Gastrocnemius medialis (tissue), 4 donors: ENCODE data around the gene NRG3. TPM values are rescaled to one million over a fixed set of nuclear protein-coding genes. Genes with fewer than 3 reads are reported as not detected.

ENCODE experiments used
- ATAC-seq, 2 donors: fragments of 150-250 bp; one replicate each; pipeline ENCODE4 v1.9.1; 2016
- DNase-seq, 2 donors: peaks; one replicate each; pipeline ENCODE4 v3.0.0-alpha.2; 2019
- H3K27ac ChIP-seq, 4 donors: fragments of 200-600 bp; sonication (generic); 1 replicate in 1 of 4; 2 replicates in 3 of 4; pipeline ENCODE4 v1.5.1; 2016 to 2018; ENCODE audit warnings: mild to moderate bottlenecking in 2 of 4, moderate library complexity in 1 of 4
- H3K27me3 ChIP-seq, 3 donors: fragments of 200-600 bp; sonication (generic) in 2 of 3; 1 replicate in 1 of 3; 2 replicates in 2 of 3; pipeline versions ENCODE4 v1.5.1 to v1.6.0; 2016 to 2019; ENCODE audit warnings: mild to moderate bottlenecking in 1 of 3, moderate library complexity in 1 of 3
- H3K36me3 ChIP-seq, 2 donors: fragments of 200-600 bp; sonication (generic) in 1 of 2; one replicate each; pipeline ENCODE4 v1.5.1; 2017 to 2018
- H3K4me1 ChIP-seq, 2 donors: fragments of 200-600 bp; sonication (generic) in 1 of 2; one replicate each; pipeline ENCODE4 v1.5.1; 2016 to 2017; ENCODE audit warnings: mild to moderate bottlenecking in 2 of 2
- H3K4me3 ChIP-seq, 4 donors: fragments of 200-600 bp; sonication (generic) in 3 of 4; 1 replicate in 1 of 4; 2 replicates in 3 of 4; pipeline ENCODE4 v1.5.1; 2016 to 2019; ENCODE audit warnings: mild to moderate bottlenecking in 2 of 4
- H3K9me3 ChIP-seq, 3 donors: fragments of 200-600 bp; sonication (generic) in 2 of 3; 1 replicate in 1 of 3; 2 replicates in 2 of 3; pipeline ENCODE4 v1.5.1; 2016 to 2019
- CTCF ChIP-seq, 5 experiments: fragments of 450-650 bp in 3 of 5; fragments of 200-600 bp in 2 of 5; sonication (generic) in 2 of 5; IDR thresholded peaks in 4 of 5; conservative IDR thresholded peaks in 1 of 5; 1 replicate in 4 of 5; 2 replicates in 1 of 5; pipeline ENCODE4 v1.5.1; 2016 to 2019; ENCODE audit warnings: antibody characterized with exemption in 5 of 5, mild to moderate bottlenecking in 3 of 5, moderate library complexity in 3 of 5
- POLR2A ChIP-seq, 2 donors: fragments of 450-650 bp; IDR thresholded peaks; one replicate each; pipeline ENCODE4 v1.6.1; 2017; ENCODE audit warnings: antibody characterized with exemption in 2 of 2, mild to moderate bottlenecking in 2 of 2, moderate library complexity in 2 of 2
- in situ Hi-C, 4 donors: fragments of 200-750 bp; cut with MboI; loops; one replicate each; pipeline versions ENCODE4 v1.15.0 to v1.8.0; 2017; ENCODE audit warnings: low sequenced_read_pairs in 4 of 4
- intact Hi-C: fragments of 100-400 bp; cut with DNase I; formaldehyde crosslinking; loops from one replicate; pipeline ENCODE4 v1.15.1; 2023; ENCODE audit warnings: low total_unique reads
- total RNA-seq, 4 donors: library from RNA; depleted of rRNA; stranded (reverse); fragments of >200 nt; gene quantifications; one replicate each; pipeline versions ENCODE4 v1.1.0 to v1.2.3, GENCODE V29; 2016

The NRG3 gene
- total RNA-seq, 4 donors from 2014 or later = not detected

GRCh38 chr10:82160307-82160706 lies 285.3 kb downstream of the NRG3 start:
- ATAC-seq = no peak

GRCh38 chr10:82161264-82161663 lies 286.3 kb downstream of the NRG3 start:
- no peak for DNase-seq
- in situ Hi-C loops = no loop called here
- intact Hi-C loops = no loop called here

More at GRCh38 chr10:82160307-82160706, 285.3 kb downstream of the NRG3 start:
- no peaks in the 10 kb centered on the region for H3K27me3 ChIP-seq
- peaks cover 0 to under 1% (median 0%) of the 10 kb centered on the region in 3 donors for H3K9me3 ChIP-seq
- TF ChIP-seq POLR2A (IDR thresholded peaks at IDR 0.05) = no peak
- TF ChIP-seq CTCF (IDR thresholded peaks at IDR 0.05 in 4 of 5, conservative IDR thresholded peaks at IDR 0.05 in 1 of 5) = no peak
- H3K27ac ChIP-seq = no peak overlapping the region
- intact Hi-C loops = no loop called here
- H3K4me1 ChIP-seq = no peaks in the 10 kb centered on the region
- in situ Hi-C loops = no loop called here
- H3K4me3 ChIP-seq = no peak overlapping the region
- DNase-seq = no peak
- H3K36me3 ChIP-seq = no peaks in the 10 kb centered on the region

GRCh38 chr10:82162549-82163195 lies 287.7 kb downstream of the NRG3 start:
- ATAC-seq = no peak
- no peak overlapping the region for H3K27ac ChIP-seq
- no peak overlapping the region for H3K4me3 ChIP-seq
- H3K4me1 ChIP-seq = no peaks in the 10 kb centered on the region
- H3K9me3 ChIP-seq = no peaks in the 10 kb centered on the region
- in situ Hi-C loops (no loop called here), intact Hi-C loops (no loop called here)
- no peak for DNase-seq
- TF ChIP-seq CTCF (IDR thresholded peaks at IDR 0.05 in 4 of 5, conservative IDR thresholded peaks at IDR 0.05 in 1 of 5) (no peak), POLR2A (IDR thresholded peaks at IDR 0.05) (no peak)
- no peaks in the 10 kb centered on the region for H3K27me3 ChIP-seq
- no peaks in the 10 kb centered on the region for H3K36me3 ChIP-seq

More at GRCh38 chr10:82161264-82161663, 286.3 kb downstream of the NRG3 start:
- TF ChIP-seq POLR2A (IDR thresholded peaks at IDR 0.05) (no peak), CTCF (IDR thresholded peaks at IDR 0.05 in 4 of 5, conservative IDR thresholded peaks at IDR 0.05 in 1 of 5) (no peak)
- H3K27me3 ChIP-seq = no peaks in the 10 kb centered on the region
- no peak for ATAC-seq
- H3K27ac ChIP-seq = no peak overlapping the region
- H3K4me1 ChIP-seq = no peaks in the 10 kb centered on the region
- no peaks in the 10 kb centered on the region for H3K36me3 ChIP-seq
- no peak overlapping the region for H3K4me3 ChIP-seq
- H3K9me3 ChIP-seq = no peaks in the 10 kb centered on the region

GRCh38 chr10:82171899-82172298 lies 296.9 kb downstream of the NRG3 start:
- TF ChIP-seq POLR2A (IDR thresholded peaks at IDR 0.05) (no peak), CTCF (IDR thresholded peaks at IDR 0.05 in 4 of 5, conservative IDR thresholded peaks at IDR 0.05 in 1 of 5) (no peak)

GRCh38 chr10:82176587-82176986 lies 301.6 kb downstream of the NRG3 start:
- no peaks in the 10 kb centered on the region for H3K36me3 ChIP-seq
- no peak overlapping the region for H3K4me3 ChIP-seq
- ATAC-seq = no peak
- TF ChIP-seq CTCF (IDR thresholded peaks at IDR 0.05 in 4 of 5, conservative IDR thresholded peaks at IDR 0.05 in 1 of 5) (no peak), POLR2A (IDR thresholded peaks at IDR 0.05) (no peak)
- H3K27ac ChIP-seq = no peak overlapping the region
- in situ Hi-C loops (no loop called here), intact Hi-C loops (no loop called here)
- DNase-seq = no peak
- H3K9me3 ChIP-seq = no peaks in the 10 kb centered on the region
- H3K27me3 ChIP-seq = no peaks in the 10 kb centered on the region
- no peaks in the 10 kb centered on the region for H3K4me1 ChIP-seq

More at GRCh38 chr10:82171899-82172298, 296.9 kb downstream of the NRG3 start:
- Histone ChIP-seq H3K27ac (no peak overlapping the region), H3K4me3 (no peak overlapping the region), H3K9me3 (no peaks in the 10 kb centered on the region), H3K4me1 (no peaks in the 10 kb centered on the region), H3K36me3 (no peaks in the 10 kb centered on the region), H3K27me3 (no peaks in the 10 kb centered on the region)
- intact Hi-C loops = no loop called here
- no peak for ATAC-seq
- in situ Hi-C loops = no loop called here
- DNase-seq = no peak
